K562 (cell line): ENCODE results near the gene STAB1. TPM values are rescaled to one million over a fixed set of nuclear protein-coding genes. Genes with fewer than 3 reads are reported as not detected.

Experiments used
- BCL6 ChIP-seq: fragments of 250-450 bp; sonication (Bioruptor Pico); IDR thresholded peaks from 2 replicates; pipeline ENCODE4 v1.4.0; 2020
- JUND ChIP-seq, 2 experiments: IDR thresholded peaks; 2 replicates in 1 of 2; 3 replicates in 1 of 2; pipeline ENCODE4 v1.6.1; 2011; ENCODE audit warnings: borderline replicate concordance in 2 of 2, low read depth in 2 of 2, low read length in 2 of 2, improper control_type of control experiment in 1 of 2, missing biosample characterization in 1 of 2, missing genetic modification characterization in 1 of 2, missing genetic modification reagents in 1 of 2
- PRMT5 ChIP-seq: sonication (generic); formaldehyde crosslinking; IDR thresholded peaks from 2 replicates; pipeline ENCODE4 v1.5.0; 2020; ENCODE audit warnings: missing genetic modification reagents
- RBFOX2 ChIP-seq: fragments of 200-400 bp; formaldehyde crosslinking; IDR thresholded peaks from 2 replicates; pipeline ENCODE4 v1.6.1; 2017; ENCODE audit warnings: low read depth, mild to moderate bottlenecking, low read length, moderate library complexity
- RFX1 ChIP-seq: fragments of 450-650 bp; IDR thresholded peaks from 2 replicates; pipeline ENCODE4 v1.6.1; 2016; ENCODE audit warnings: mild to moderate bottlenecking, moderate library complexity
- TFAP4 ChIP-seq: sonication (generic); formaldehyde crosslinking; IDR thresholded peaks from 2 replicates; pipeline ENCODE4 v1.8.0; 2022; ENCODE audit warnings: missing genetic modification reagents, mild to moderate bottlenecking, moderate library complexity, borderline replicate concordance
- ZBTB7A ChIP-seq: IDR thresholded peaks from 2 replicates; pipeline ENCODE4 v1.6.1; 2011; ENCODE audit warnings: low read depth, mild to moderate bottlenecking, low read length, moderate library complexity, borderline replicate concordance; ENCODE audit not compliant: control insufficient read depth
- polyA plus RNA-seq, 8 experiments: library from polyadenylated mRNA; depleted of rRNA in 4 of 8; stranded (reverse) in 5 of 8; unstranded in 3 of 8; fragments of >200 nt; fragmentation: Nextera tagmentation in 2 of 8; fragmentation: Illumina TruSeq in 1 of 8; extraction: Ambion mirVana in 2 of 8; extraction: Trizol in 1 of 8; gene quantifications; 2 replicates each; pipeline versions ENCODE4 v1.2.1 to v1.2.3, GENCODE V29; 2011 to 2014; ENCODE audit warnings: inconsistent platforms in 1 of 8, missing spikeins in 1 of 8
- total RNA-seq, 7 experiments: library from RNA; depleted of rRNA in 6 of 7; stranded (reverse); fragments of >200 nt in 6 of 7; fragmentation: Illumina TruSeq in 2 of 7; extraction: Trizol in 2 of 7; gene quantifications; 2 replicates each; pipeline versions ENCODE4 v1.2.1 to v1.2.3, GENCODE V29; 2011 to 2021; ENCODE audit warnings: low replicate concordance in 1 of 7
- TF ChIP-seq, protein P1 (sequence below): fragments of 200-600 bp; sonication (generic); IDR thresholded peaks from one replicate; pipeline ENCODE4 v1.6.1; 2012; ENCODE audit warnings: mild to moderate bottlenecking, low read depth, low read length, inconsistent platforms
- TF ChIP-seq, protein P2 (sequence below): fragments of 250-450 bp; sonication (Bioruptor Pico); IDR thresholded peaks from 2 replicates; pipeline ENCODE4 v1.5.1; 2021; ENCODE audit warnings: mild to moderate bottlenecking
- TF ChIP-seq, protein P3 (sequence below): fragments of 450-650 bp; conservative IDR thresholded peaks from 2 replicates; pipeline ENCODE4 v1.6.1; 2016; ENCODE audit warnings: missing genetic modification characterization, low read depth, mild to moderate bottlenecking, control low read depth, missing compliant biosample characterization

STAB1 gene
- total and polyA plus RNA-seq, 9 of the 15 experiments (the other 6 are each of a cell fraction or from before 2014, with no cell fraction given), result 0.20 to 3.9 (median 1.2) TPM

DNA sequence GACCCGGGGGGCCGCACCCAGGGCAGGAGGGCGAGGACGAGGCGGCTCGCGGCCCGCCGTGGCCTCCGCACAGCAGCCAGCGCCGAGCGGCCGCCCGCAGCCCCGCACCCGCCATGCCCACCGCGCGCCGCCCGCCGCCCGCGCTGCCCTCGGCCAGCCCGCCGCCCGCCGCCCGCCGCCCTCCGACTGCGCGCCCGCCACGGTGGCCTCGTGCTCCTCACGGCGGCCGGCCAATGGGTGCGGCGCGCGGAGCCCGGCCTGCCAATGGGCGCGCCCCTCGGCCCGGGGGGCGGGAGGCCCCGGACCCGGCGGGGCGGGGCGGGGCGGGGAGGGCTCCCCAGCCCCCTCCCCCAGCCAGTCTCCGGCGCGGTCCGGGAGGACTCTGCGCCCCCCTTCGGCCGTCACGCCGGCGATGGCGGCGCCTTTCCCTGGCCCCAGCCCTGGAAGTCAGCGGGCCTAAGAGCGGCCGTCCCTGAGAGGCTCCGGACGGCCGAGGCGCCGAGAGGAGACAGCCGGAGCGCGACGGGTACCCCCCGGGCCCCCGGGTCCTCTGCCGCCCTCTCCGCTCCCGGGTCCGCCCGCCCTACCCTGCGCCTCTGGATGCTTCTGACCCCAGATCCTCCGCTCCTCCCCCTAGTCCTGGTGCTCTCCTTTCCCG lies 38.6 kb downstream of the STAB1 start, which contains the start of gene NT5DC2 (continued):
- TF ChIP-seq, protein P1, sequence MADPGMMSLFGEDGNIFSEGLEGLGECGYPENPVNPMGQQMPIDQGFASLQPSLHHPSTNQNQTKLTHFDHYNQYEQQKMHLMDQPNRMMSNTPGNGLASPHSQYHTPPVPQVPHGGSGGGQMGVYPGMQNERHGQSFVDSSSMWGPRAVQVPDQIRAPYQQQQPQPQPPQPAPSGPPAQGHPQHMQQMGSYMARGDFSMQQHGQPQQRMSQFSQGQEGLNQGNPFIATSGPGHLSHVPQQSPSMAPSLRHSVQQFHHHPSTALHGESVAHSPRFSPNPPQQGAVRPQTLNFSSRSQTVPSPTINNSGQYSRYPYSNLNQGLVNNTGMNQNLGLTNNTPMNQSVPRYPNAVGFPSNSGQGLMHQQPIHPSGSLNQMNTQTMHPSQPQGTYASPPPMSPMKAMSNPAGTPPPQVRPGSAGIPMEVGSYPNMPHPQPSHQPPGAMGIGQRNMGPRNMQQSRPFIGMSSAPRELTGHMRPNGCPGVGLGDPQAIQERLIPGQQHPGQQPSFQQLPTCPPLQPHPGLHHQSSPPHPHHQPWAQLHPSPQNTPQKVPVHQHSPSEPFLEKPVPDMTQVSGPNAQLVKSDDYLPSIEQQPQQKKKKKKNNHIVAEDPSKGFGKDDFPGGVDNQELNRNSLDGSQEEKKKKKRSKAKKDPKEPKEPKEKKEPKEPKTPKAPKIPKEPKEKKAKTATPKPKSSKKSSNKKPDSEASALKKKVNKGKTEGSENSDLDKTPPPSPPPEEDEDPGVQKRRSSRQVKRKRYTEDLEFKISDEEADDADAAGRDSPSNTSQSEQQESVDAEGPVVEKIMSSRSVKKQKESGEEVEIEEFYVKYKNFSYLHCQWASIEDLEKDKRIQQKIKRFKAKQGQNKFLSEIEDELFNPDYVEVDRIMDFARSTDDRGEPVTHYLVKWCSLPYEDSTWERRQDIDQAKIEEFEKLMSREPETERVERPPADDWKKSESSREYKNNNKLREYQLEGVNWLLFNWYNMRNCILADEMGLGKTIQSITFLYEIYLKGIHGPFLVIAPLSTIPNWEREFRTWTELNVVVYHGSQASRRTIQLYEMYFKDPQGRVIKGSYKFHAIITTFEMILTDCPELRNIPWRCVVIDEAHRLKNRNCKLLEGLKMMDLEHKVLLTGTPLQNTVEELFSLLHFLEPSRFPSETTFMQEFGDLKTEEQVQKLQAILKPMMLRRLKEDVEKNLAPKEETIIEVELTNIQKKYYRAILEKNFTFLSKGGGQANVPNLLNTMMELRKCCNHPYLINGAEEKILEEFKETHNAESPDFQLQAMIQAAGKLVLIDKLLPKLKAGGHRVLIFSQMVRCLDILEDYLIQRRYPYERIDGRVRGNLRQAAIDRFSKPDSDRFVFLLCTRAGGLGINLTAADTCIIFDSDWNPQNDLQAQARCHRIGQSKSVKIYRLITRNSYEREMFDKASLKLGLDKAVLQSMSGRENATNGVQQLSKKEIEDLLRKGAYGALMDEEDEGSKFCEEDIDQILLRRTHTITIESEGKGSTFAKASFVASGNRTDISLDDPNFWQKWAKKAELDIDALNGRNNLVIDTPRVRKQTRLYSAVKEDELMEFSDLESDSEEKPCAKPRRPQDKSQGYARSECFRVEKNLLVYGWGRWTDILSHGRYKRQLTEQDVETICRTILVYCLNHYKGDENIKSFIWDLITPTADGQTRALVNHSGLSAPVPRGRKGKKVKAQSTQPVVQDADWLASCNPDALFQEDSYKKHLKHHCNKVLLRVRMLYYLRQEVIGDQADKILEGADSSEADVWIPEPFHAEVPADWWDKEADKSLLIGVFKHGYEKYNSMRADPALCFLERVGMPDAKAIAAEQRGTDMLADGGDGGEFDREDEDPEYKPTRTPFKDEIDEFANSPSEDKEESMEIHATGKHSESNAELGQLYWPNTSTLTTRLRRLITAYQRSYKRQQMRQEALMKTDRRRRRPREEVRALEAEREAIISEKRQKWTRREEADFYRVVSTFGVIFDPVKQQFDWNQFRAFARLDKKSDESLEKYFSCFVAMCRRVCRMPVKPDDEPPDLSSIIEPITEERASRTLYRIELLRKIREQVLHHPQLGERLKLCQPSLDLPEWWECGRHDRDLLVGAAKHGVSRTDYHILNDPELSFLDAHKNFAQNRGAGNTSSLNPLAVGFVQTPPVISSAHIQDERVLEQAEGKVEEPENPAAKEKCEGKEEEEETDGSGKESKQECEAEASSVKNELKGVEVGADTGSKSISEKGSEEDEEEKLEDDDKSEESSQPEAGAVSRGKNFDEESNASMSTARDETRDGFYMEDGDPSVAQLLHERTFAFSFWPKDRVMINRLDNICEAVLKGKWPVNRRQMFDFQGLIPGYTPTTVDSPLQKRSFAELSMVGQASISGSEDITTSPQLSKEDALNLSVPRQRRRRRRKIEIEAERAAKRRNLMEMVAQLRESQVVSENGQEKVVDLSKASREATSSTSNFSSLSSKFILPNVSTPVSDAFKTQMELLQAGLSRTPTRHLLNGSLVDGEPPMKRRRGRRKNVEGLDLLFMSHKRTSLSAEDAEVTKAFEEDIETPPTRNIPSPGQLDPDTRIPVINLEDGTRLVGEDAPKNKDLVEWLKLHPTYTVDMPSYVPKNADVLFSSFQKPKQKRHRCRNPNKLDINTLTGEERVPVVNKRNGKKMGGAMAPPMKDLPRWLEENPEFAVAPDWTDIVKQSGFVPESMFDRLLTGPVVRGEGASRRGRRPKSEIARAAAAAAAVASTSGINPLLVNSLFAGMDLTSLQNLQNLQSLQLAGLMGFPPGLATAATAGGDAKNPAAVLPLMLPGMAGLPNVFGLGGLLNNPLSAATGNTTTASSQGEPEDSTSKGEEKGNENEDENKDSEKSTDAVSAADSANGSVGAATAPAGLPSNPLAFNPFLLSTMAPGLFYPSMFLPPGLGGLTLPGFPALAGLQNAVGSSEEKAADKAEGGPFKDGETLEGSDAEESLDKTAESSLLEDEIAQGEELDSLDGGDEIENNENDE, result no peak
- TF ChIP-seq BCL6 (CRISPR knock-in tag), result no peak
- no peak for TF ChIP-seq PRMT5 (CRISPR knock-in tag)
- no peak for TF ChIP-seq RFX1
- TF ChIP-seq, protein P2, sequence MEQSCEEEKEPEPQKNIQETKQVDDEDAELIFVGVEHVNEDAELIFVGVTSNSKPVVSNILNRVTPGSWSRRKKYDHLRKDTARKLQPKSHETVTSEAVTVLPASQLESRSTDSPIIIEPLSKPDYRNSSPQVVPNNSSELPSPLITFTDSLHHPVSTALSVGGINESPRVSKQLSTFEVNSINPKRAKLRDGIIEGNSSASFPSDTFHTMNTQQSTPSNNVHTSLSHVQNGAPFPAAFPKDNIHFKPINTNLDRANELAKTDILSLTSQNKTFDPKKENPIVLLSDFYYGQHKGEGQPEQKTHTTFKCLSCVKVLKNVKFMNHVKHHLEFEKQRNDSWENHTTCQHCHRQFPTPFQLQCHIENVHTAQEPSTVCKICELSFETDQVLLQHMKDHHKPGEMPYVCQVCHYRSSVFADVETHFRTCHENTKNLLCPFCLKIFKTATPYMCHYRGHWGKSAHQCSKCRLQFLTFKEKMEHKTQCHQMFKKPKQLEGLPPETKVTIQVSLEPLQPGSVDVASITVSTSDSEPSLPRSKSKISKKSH (CRISPR knock-in tag), result no peak
- peak; percentile 83; the same call in 1 of the 2 replicates for TF ChIP-seq ZBTB7A
- TF ChIP-seq RBFOX2, result 0 out of 2 replicates have a peak, but pooled peaks have one; percentile 6
- no peak for TF ChIP-seq JUND (IDR thresholded peaks at IDR 0.05; ENCODE audit: borderline replicate concordance, low read depth, low read length)
- TF ChIP-seq JUND (tag; IDR thresholded peaks at IDR 0.05; ENCODE audit: borderline replicate concordance, low read depth, low read length), result no peak
- no peak for TF ChIP-seq TFAP4 (CRISPR knock-in tag)
- TF ChIP-seq, protein P3, sequence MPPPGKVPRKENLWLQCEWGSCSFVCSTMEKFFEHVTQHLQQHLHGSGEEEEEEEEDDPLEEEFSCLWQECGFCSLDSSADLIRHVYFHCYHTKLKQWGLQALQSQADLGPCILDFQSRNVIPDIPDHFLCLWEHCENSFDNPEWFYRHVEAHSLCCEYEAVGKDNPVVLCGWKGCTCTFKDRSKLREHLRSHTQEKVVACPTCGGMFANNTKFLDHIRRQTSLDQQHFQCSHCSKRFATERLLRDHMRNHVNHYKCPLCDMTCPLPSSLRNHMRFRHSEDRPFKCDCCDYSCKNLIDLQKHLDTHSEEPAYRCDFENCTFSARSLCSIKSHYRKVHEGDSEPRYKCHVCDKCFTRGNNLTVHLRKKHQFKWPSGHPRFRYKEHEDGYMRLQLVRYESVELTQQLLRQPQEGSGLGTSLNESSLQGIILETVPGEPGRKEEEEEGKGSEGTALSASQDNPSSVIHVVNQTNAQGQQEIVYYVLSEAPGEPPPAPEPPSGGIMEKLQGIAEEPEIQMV (tag), result peak; percentile 98
